ENCODE results near the gene MST1. TPM values are rescaled to one million over a fixed set of nuclear protein-coding genes. Genes with fewer than 3 reads are reported as not detected.
A peak's percentile ranks its signal among the peaks of the same experiment; 100 is the strongest.

MST1 gene
- total RNA-seq, 2 donors from 2014 or later = 10.2 to 32.2 TPM

- Histone ChIP-seq H3K4me3 (peak overlapping the region; percentile 92 to 96), H3K27me3 (replicated peaks; ENCODE audit: insufficient read depth) (no peaks in the 10 kb centered on the region), H3K36me3 (peaks cover 0 to 18% of the 10 kb centered on the region in 2 donors), H3K4me1 (replicated peaks) (peaks cover 14% of the 10 kb centered on the region), H3K9me3 (no peaks in the 10 kb centered on the region), H3K27ac (peak overlapping the region; percentile 97 to 98)
- DNase-seq (ENCODE audit: low spot score) = no peak
- intact Hi-C loops (cut with DNase I) = loop anchor here (5.0 kb wide), 1 partner anchor 63 kb away; the partner anchor contains the start of gene IP6K1
- TF ChIP-seq CTCF (IDR thresholded peaks at IDR 0.05) (no peak), POLR2A (IDR thresholded peaks at IDR 0.05) (no peak), POLR2AphosphoS5 (IDR thresholded peaks at IDR 0.05) (no peak)
- 20% methylated on average over 6 of the region's 6 CpGs for WGBS
Measured at GRCh38 chr3:49724586-49724985, 35.3 kb upstream of the MST1 start.

- H3K4me3 ChIP-seq = peak within 1 kb of the TSS; percentile 92 to 96
- H3K27me3 ChIP-seq (replicated peaks; ENCODE audit: insufficient read depth) = no peaks in the 10 kb centered on the region
- H3K9me3 ChIP-seq = no peaks in the 10 kb centered on the region
- H3K4me1 ChIP-seq (replicated peaks) = peaks cover 17% of the 10 kb centered on the region
- TF ChIP-seq POLR2AphosphoS5 (IDR thresholded peaks at IDR 0.05) = peak; percentile 81
- no peak for TF ChIP-seq CTCF (IDR thresholded peaks at IDR 0.05)
- peak; percentile 66 for TF ChIP-seq POLR2A (IDR thresholded peaks at IDR 0.05)
- WGBS = under 1% methylated on average over 78 of the region's 102 CpGs
- peak; percentile 97 for DNase-seq (ENCODE audit: low spot score)
- intact Hi-C loops (cut with DNase I) = loop anchor here (5.0 kb wide), 1 partner anchor 63 kb away; the partner anchor contains the start of gene IP6K1
- H3K36me3 ChIP-seq = peaks cover 0 to 18% of the 10 kb centered on the region in 2 donors
- H3K27ac ChIP-seq = peak within 1 kb of the TSS; percentile 97 to 98
Measured at GRCh38 chr3:49723628-49724551, 34.6 kb upstream of the MST1 start, which contains the start of gene GMPPB. Gene GMPPB, minus strand, starts transcription at chr3:49723951. Its CDS starts 225 bp downstream, at chr3:49723726.

GRCh38 chr3:49723296-49723627, 34.0 kb upstream of the MST1 start:
- H3K27me3 ChIP-seq (replicated peaks; ENCODE audit: insufficient read depth) = no peaks in the 10 kb centered on the region
- H3K9me3 ChIP-seq = no peaks in the 10 kb centered on the region
- 0% methylated on average over 20 of the region's 20 CpGs for WGBS
- no peak for TF ChIP-seq POLR2AphosphoS5 (IDR thresholded peaks at IDR 0.05)
- TF ChIP-seq POLR2A (IDR thresholded peaks at IDR 0.05) = no peak
- TF ChIP-seq CTCF (IDR thresholded peaks at IDR 0.05) = no peak
- intact Hi-C loops (cut with DNase I) = loop anchor here (5.0 kb wide), 1 partner anchor 64 kb away; the partner anchor contains the start of gene IP6K1
- H3K4me1 ChIP-seq (replicated peaks) = peaks cover 20% of the 10 kb centered on the region
- peak overlapping the region; percentile 97 to 98 for H3K27ac ChIP-seq
- peak; percentile 72 for DNase-seq (ENCODE audit: low spot score)
- peak overlapping the region; percentile 92 to 96 for H3K4me3 ChIP-seq
- peaks cover 0 to 18% of the 10 kb centered on the region in 2 donors for H3K36me3 ChIP-seq

- Histone ChIP-seq H3K36me3 (peaks cover 0 to 15% of the 10 kb centered on the region in 2 donors), H3K4me3 (peak overlapping the region; percentile 92 to 96), H3K27me3 (replicated peaks; ENCODE audit: insufficient read depth) (no peaks in the 10 kb centered on the region), H3K9me3 (no peaks in the 10 kb centered on the region), H3K27ac (peak overlapping the region; percentile 97 to 98), H3K4me1 (replicated peaks) (peaks cover 20% of the 10 kb centered on the region)
- TF ChIP-seq CTCF (IDR thresholded peaks at IDR 0.05) = no peak
- no peak for TF ChIP-seq POLR2AphosphoS5 (IDR thresholded peaks at IDR 0.05)
- TF ChIP-seq POLR2A (IDR thresholded peaks at IDR 0.05) = no peak
- no peak for DNase-seq (ENCODE audit: low spot score)
- intact Hi-C loops (cut with DNase I) = loop anchor here (5.0 kb wide), 1 partner anchor 64 kb away; the partner anchor contains the start of gene IP6K1
- 57% methylated on average over 8 of the region's 8 CpGs for WGBS
Measured at GRCh38 chr3:49722896-49723295, 33.6 kb upstream of the MST1 start.
